Thyroid gland (tissue), 4 donors: ENCODE data around the gene DDX39B.

Source experiments
- POLR2A ChIP-seq, 2 donors: fragments of 450-650 bp; IDR thresholded peaks; one replicate each; pipeline ENCODE4 v1.6.1; 2017; ENCODE audit warnings: antibody characterized with exemption in 2 of 2, mild to moderate bottlenecking in 2 of 2, moderate library complexity in 1 of 2
- TF ChIP-seq, protein P1 (sequence below), 6 experiments: fragments of 200-600 bp in 3 of 6; fragments of 450-650 bp in 3 of 6; sonication (generic) in 3 of 6; IDR thresholded peaks; one replicate each; pipeline ENCODE4 v1.5.1; 2016 to 2019; ENCODE audit warnings: antibody characterized with exemption in 6 of 6, mild to moderate bottlenecking in 2 of 6, inconsistent platforms in 1 of 6, moderate library complexity in 1 of 6

DNA sequence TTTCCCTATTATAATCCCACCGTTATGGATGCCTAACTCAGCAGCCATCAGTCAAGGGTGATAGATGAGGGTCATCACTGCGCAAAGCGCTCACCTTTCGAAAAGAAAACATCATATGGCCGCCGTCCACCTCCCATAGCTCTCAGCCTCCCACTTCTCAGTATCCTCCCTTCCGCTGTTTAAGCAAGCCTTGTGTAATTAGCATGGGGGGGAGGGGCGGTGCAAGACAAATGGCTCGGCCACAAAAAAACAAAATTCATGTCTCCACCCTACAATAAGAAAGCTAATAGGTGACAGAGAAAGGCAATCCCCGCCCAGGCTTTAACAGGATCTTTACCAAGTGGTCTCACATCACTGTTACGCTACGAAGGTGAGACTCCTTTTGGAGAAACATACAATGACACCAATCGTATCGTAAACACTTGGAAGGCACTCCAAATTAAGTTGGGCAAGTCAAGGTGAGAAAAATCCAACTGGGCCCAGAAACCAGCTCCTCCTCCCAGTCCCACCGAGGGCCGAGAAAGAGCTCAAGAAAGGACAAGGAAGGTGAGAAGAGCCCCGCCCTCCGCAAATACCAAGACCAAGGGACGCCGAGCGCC lies 645 bp downstream of the DDX39B start:
- TF ChIP-seq, protein P1, sequence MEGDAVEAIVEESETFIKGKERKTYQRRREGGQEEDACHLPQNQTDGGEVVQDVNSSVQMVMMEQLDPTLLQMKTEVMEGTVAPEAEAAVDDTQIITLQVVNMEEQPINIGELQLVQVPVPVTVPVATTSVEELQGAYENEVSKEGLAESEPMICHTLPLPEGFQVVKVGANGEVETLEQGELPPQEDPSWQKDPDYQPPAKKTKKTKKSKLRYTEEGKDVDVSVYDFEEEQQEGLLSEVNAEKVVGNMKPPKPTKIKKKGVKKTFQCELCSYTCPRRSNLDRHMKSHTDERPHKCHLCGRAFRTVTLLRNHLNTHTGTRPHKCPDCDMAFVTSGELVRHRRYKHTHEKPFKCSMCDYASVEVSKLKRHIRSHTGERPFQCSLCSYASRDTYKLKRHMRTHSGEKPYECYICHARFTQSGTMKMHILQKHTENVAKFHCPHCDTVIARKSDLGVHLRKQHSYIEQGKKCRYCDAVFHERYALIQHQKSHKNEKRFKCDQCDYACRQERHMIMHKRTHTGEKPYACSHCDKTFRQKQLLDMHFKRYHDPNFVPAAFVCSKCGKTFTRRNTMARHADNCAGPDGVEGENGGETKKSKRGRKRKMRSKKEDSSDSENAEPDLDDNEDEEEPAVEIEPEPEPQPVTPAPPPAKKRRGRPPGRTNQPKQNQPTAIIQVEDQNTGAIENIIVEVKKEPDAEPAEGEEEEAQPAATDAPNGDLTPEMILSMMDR (IDR thresholded peaks at IDR 0.05), result no peak
- no peak for TF ChIP-seq POLR2A (IDR thresholded peaks at IDR 0.05)
